Colonic mucosa (tissue), 4 donors: ENCODE measurements around the gene NFIA. TPM values are rescaled to one million over a fixed set of nuclear protein-coding genes. Genes with fewer than 3 reads are reported as not detected.
A peak's percentile ranks its signal among the peaks of the same experiment; 100 is the strongest.

Experiments
- DNase-seq: peaks from one replicate; pipeline ENCODE4 v3.0.0-alpha.2; 2020
- H3K27ac ChIP-seq: fragments of 200-600 bp; one replicate; pipeline ENCODE4 v1.8.0; 2021
- H3K27me3 ChIP-seq: fragments of 200-600 bp; one replicate; pipeline ENCODE4 v1.8.0; 2021
- H3K36me3 ChIP-seq: fragments of 200-600 bp; one replicate; pipeline ENCODE4 v1.8.0; 2021
- H3K4me1 ChIP-seq: fragments of 200-600 bp; one replicate; pipeline ENCODE4 v1.8.0; 2021; ENCODE audit warnings: mild to moderate bottlenecking
- H3K4me3 ChIP-seq: fragments of 200-600 bp; one replicate; pipeline ENCODE4 v1.8.0; 2021
- H3K9ac ChIP-seq, 2 donors: one replicate each; pipeline ENCODE4 v1.7.0; 2013; ENCODE audit warnings: control low read depth in 2 of 2, low read depth in 2 of 2, low read length in 2 of 2
- H3K9me3 ChIP-seq: fragments of 200-600 bp; one replicate; pipeline ENCODE4 v1.8.0; 2021
- intact Hi-C: fragments of 100-400 bp; cut with DNase I; formaldehyde crosslinking; loops from one replicate; pipeline ENCODE4 v1.14.1; 2022
- total RNA-seq, 2 donors: library from RNA; stranded (reverse); fragmentation: NEBNext Ultra II Directional in 1 of 2; extraction: Animal tissue kit (Norgen Biotek cat#: 25700) in 1 of 2; gene quantifications; one replicate each; pipeline ENCODE4 v1.2.1, GENCODE V29; 2021
- TF ChIP-seq, protein P1 (sequence below): fragments of 200-600 bp; IDR thresholded peaks from one replicate; pipeline ENCODE4 v1.8.0; 2022; ENCODE audit warnings: antibody characterized with exemption, mild to moderate bottlenecking
- donor health status: healthy.
- donor health status: DM: no; HTN: no; CAD: no.
- donor health status: DM: no; HTN: no; CAD: no.

The NFIA gene
- total RNA-seq, 2 donors from 2014 or later, result 36.0 to 44.2 TPM

- H3K9me3 ChIP-seq, result no peaks in the 10 kb centered on the region
- no peak for DNase-seq
- intact Hi-C loops, result no loop called here
- H3K36me3 ChIP-seq, result no peaks in the 10 kb centered on the region
- no peak overlapping the region for H3K4me3 ChIP-seq
- H3K27ac ChIP-seq, result no peak overlapping the region
- no peak overlapping the region for H3K9ac ChIP-seq
- H3K27me3 ChIP-seq, result no peaks in the 10 kb centered on the region
- no peaks in the 10 kb centered on the region for H3K4me1 ChIP-seq
- TF ChIP-seq, protein P1, sequence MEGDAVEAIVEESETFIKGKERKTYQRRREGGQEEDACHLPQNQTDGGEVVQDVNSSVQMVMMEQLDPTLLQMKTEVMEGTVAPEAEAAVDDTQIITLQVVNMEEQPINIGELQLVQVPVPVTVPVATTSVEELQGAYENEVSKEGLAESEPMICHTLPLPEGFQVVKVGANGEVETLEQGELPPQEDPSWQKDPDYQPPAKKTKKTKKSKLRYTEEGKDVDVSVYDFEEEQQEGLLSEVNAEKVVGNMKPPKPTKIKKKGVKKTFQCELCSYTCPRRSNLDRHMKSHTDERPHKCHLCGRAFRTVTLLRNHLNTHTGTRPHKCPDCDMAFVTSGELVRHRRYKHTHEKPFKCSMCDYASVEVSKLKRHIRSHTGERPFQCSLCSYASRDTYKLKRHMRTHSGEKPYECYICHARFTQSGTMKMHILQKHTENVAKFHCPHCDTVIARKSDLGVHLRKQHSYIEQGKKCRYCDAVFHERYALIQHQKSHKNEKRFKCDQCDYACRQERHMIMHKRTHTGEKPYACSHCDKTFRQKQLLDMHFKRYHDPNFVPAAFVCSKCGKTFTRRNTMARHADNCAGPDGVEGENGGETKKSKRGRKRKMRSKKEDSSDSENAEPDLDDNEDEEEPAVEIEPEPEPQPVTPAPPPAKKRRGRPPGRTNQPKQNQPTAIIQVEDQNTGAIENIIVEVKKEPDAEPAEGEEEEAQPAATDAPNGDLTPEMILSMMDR, result no peak
Measured at GRCh38 chr1:61313906-61314422, 231.6 kb downstream of the NFIA start.

DNA sequence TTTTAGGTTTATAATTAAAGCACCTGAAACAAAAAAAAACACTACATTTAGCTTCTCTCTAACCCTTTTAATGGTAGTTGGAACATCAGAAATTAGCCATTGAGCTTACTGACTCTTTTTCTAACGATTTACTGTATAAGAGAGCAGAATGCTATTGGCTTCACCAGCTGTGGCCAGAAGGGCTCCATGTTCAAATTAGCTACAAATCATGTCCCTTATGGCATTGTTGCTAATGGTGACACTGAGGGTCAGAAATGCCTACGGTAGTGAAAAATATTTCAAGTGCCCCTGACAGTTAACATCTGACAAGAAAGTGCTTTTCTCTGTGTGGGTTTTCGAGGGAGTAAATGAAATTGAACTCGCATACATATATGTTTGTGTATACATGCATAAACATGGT is 232.7 kb downstream of the NFIA start:
- DNase-seq, result no peak
- H3K9me3 ChIP-seq, result no peaks in the 10 kb centered on the region
- TF ChIP-seq, protein P1, result no peak
- no peaks in the 10 kb centered on the region for H3K36me3 ChIP-seq
- intact Hi-C loops, result no loop called here
- H3K4me3 ChIP-seq, result no peak overlapping the region
- no peaks in the 10 kb centered on the region for H3K27me3 ChIP-seq
- H3K9ac ChIP-seq, result no peak overlapping the region
- no peaks in the 10 kb centered on the region for H3K4me1 ChIP-seq
- no peak overlapping the region for H3K27ac ChIP-seq

DNA sequence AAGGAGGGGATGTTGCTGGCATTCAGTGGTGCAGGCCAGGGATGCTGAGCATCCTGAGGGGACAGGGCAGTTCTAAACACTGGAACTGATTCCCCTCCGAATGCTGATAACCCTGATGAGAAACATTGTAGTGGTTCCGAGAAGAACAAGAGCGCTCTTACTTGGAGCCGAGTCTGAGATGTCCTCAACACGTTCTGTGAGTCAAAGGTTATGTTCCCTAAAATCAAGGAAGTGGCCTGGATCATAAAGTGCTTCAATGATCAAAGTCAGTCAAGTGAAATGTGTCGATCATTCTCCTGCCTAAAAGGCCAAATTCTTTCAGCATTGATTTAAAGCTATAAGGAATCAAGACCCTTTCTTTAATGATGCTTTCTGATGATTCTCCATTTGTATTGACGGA is 234.1 kb downstream of the NFIA start:
- Histone ChIP-seq H3K9ac (no peak overlapping the region), H3K27ac (no peak overlapping the region), H3K36me3 (no peaks in the 10 kb centered on the region), H3K4me1 (no peaks in the 10 kb centered on the region), H3K4me3 (no peak overlapping the region), H3K27me3 (no peaks in the 10 kb centered on the region), H3K9me3 (no peaks in the 10 kb centered on the region)
- TF ChIP-seq, protein P1, result no peak
- intact Hi-C loops, result no loop called here
- no peak for DNase-seq

- Histone ChIP-seq H3K4me1 (no peaks in the 10 kb centered on the region), H3K9ac (no peak overlapping the region), H3K27me3 (no peaks in the 10 kb centered on the region), H3K4me3 (no peak overlapping the region), H3K9me3 (no peaks in the 10 kb centered on the region), H3K36me3 (no peaks in the 10 kb centered on the region), H3K27ac (peak overlapping the region; percentile 44)
- intact Hi-C loops, result no loop called here
- DNase-seq, result no peak
- TF ChIP-seq, protein P1, result no peak
Measured at GRCh38 chr1:61318319-61319125, 236.2 kb downstream of the NFIA start.

- Histone ChIP-seq H3K9ac (no peak overlapping the region), H3K9me3 (no peaks in the 10 kb centered on the region), H3K4me3 (no peak overlapping the region), H3K4me1 (no peaks in the 10 kb centered on the region), H3K36me3 (no peaks in the 10 kb centered on the region), H3K27ac (no peak overlapping the region), H3K27me3 (no peaks in the 10 kb centered on the region)
- intact Hi-C loops, result no loop called here
- TF ChIP-seq, protein P1, result no peak
- DNase-seq, result no peak
Measured at GRCh38 chr1:61320575-61320974, 238.2 kb downstream of the NFIA start.
